SK-N-MC (cell line): ENCODE results near the gene SLC43A2.

Experiments used
- EZH2 ChIP-seq: fragments of 200-600 bp; sonication (generic); IDR thresholded peaks from one replicate; pipeline ENCODE4 v1.6.1; 2017; ENCODE audit warnings: antibody characterized with exemption
- FOXP2 ChIP-seq: optimal IDR thresholded peaks from 2 replicates; pipeline ENCODE3; 2011; ENCODE audit warnings: mild to moderate bottlenecking, moderate library complexity; ENCODE audit not compliant: insufficient read depth; ENCODE audit errors: extremely low read length, control extremely low read depth
- POLR2AphosphoS5 ChIP-seq: IDR thresholded peaks from 2 replicates; pipeline ENCODE4 v1.6.1; 2012; ENCODE audit warnings: mild to moderate bottlenecking, low read depth, low read length, borderline replicate concordance

DNA sequence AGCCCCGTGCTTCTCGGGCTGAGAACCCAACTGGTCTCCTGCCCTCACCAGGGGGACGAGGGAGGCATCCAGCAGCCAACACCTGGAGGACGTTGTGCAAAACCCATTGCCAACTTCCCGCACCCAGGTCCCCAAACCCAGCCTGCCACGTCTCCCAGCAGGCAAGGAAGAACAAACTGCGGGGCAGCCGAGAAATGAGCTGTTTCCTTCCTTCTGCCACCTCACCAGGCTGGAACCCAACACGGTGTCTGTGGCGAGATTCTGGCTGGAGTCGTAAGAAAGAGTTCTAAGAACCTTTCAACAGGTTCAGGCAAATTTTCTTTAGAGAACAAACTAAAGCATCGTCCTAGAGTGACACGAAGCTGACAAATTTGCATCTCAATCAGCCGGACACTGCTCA, 3.6 kb downstream of the SLC43A2 start:
- no peak for TF ChIP-seq EZH2
- TF ChIP-seq POLR2AphosphoS5: no peak
- no peak for TF ChIP-seq FOXP2
